Measurements from ENCODE around the gene JMJD1C.
"Not testable (repeated sequence)": the region's sequence is repeated elsewhere in the genome, so short reads cannot be mapped to it uniquely, and the experiment has no call there.

The JMJD1C gene

GRCh38 chr10:63294781-63295180, 171.0 kb downstream of the JMJD1C start:
- no peak overlapping the region for H3K27ac ChIP-seq
- no peaks in the 10 kb centered on the region for H3K9me3 ChIP-seq
- H3K36me3 ChIP-seq = peaks cover 12% of the 10 kb centered on the region; the same call in 1 of the 2 replicates
- H4K20me1 ChIP-seq = peaks cover 9% of the 10 kb centered on the region; the same call in 1 of the 2 replicates
- H3K4me3 ChIP-seq = no peak overlapping the region
- H3K27me3 ChIP-seq = no peaks in the 10 kb centered on the region
- no peak overlapping the region for H3K9ac ChIP-seq
- no peak overlapping the region for H3K4me2 ChIP-seq
- no peaks in the 10 kb centered on the region for H3K4me1 ChIP-seq
- TF ChIP-seq Cebpa-rat (IDR thresholded peaks at IDR 0.05) = no peak

- not testable (repeated sequence) for H3K9ac ChIP-seq, H3K4me1 ChIP-seq, H4K20me1 ChIP-seq, H3K9me3 ChIP-seq, H3K27me3 ChIP-seq, H3K36me3 ChIP-seq, H3K4me3 ChIP-seq, H3K27ac ChIP-seq, H3K4me2 ChIP-seq
These were observed 172.9 kb downstream of the JMJD1C start for GRCh38 chr10:63292847-63293246.

DNA sequence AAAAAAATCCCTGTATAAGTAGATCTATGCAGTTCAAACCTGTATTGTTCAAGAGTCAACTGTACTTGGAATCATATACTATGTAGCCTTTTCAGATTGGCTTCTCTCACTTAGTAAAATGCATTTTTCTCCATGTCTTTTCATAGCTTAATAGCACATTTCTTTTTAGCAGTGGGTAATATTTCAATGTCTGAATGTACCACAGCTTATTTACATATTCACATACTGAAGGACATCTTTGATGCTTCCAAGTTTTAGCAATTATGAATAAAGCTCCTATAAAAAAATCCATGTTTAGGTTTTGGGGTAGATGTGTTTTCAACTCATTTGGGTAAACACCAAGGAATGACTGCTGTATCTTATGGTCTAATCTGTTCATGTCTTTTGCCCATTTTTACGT, 177.6 kb downstream of the JMJD1C start:
- no peak for TF ChIP-seq Cebpa-rat (IDR thresholded peaks at IDR 0.05)
- no peak overlapping the region for H3K27ac ChIP-seq
- no peak overlapping the region for H3K4me2 ChIP-seq
- peaks cover 6% of the 10 kb centered on the region for H3K4me1 ChIP-seq
- no peaks in the 10 kb centered on the region for H3K36me3 ChIP-seq
- H4K20me1 ChIP-seq = no peaks in the 10 kb centered on the region; the same call in 1 of the 2 replicates
- H3K4me3 ChIP-seq = no peak overlapping the region
- H3K27me3 ChIP-seq = no peaks in the 10 kb centered on the region
- 0 out of 2 replicates have a peak, but pooled peaks cover 6% of the 10 kb centered on the region for H3K9me3 ChIP-seq
- H3K9ac ChIP-seq = no peak overlapping the region

- H3K27me3 ChIP-seq = no peaks in the 10 kb centered on the region
- no peak overlapping the region for H3K27ac ChIP-seq
- no peaks in the 10 kb centered on the region for H3K36me3 ChIP-seq
- H3K4me2 ChIP-seq = no peak overlapping the region
- H3K4me3 ChIP-seq = no peak overlapping the region
- peaks cover 6% of the 10 kb centered on the region for H3K4me1 ChIP-seq
- TF ChIP-seq Cebpa-rat (IDR thresholded peaks at IDR 0.05) = no peak
- H3K9me3 ChIP-seq = 0 out of 2 replicates have a peak, but pooled peaks cover 6% of the 10 kb centered on the region
- H4K20me1 ChIP-seq = no peaks in the 10 kb centered on the region; the same call in 1 of the 2 replicates
- no peak overlapping the region for H3K9ac ChIP-seq
These were observed 179.0 kb downstream of the JMJD1C start for GRCh38 chr10:63286754-63287264.

GRCh38 chr10:63286340-63286739, 179.4 kb downstream of the JMJD1C start:
- H3K36me3 ChIP-seq = 0 out of 2 replicates have a peak, but pooled peaks cover 2% of the 10 kb centered on the region
- H3K27ac ChIP-seq = no peak overlapping the region
- no peak overlapping the region for H3K9ac ChIP-seq
- 0 out of 2 replicates have a peak, but pooled peaks cover 6% of the 10 kb centered on the region for H3K9me3 ChIP-seq
- no peaks in the 10 kb centered on the region; the same call in 1 of the 2 replicates for H4K20me1 ChIP-seq
- H3K4me3 ChIP-seq = no peak overlapping the region
- H3K4me2 ChIP-seq = no peak overlapping the region
- peaks cover 6% of the 10 kb centered on the region for H3K4me1 ChIP-seq
- no peaks in the 10 kb centered on the region for H3K27me3 ChIP-seq
- no peak for TF ChIP-seq Cebpa-rat (IDR thresholded peaks at IDR 0.05)

GRCh38 chr10:63283901-63284300, 181.9 kb downstream of the JMJD1C start:
- H4K20me1 ChIP-seq, H3K36me3 ChIP-seq, H3K4me3 ChIP-seq, H3K4me1 ChIP-seq, H3K9ac ChIP-seq, H3K27me3 ChIP-seq, H3K27ac ChIP-seq, H3K9me3 ChIP-seq, H3K4me2 ChIP-seq: not testable (repeated sequence)

GRCh38 chr10:63283093-63283492, 182.7 kb downstream of the JMJD1C start:
- no peaks in the 10 kb centered on the region; the same call in 1 of the 2 replicates for H4K20me1 ChIP-seq
- H3K4me3 ChIP-seq = no peak overlapping the region
- H3K27me3 ChIP-seq = no peaks in the 10 kb centered on the region
- H3K9ac ChIP-seq = no peak overlapping the region
- 0 out of 2 replicates have a peak, but pooled peaks cover 6% of the 10 kb centered on the region for H3K36me3 ChIP-seq
- H3K9me3 ChIP-seq = 0 out of 2 replicates have a peak, but pooled peaks cover 6% of the 10 kb centered on the region
- peaks cover 6% of the 10 kb centered on the region for H3K4me1 ChIP-seq
- no peak for TF ChIP-seq Cebpa-rat (IDR thresholded peaks at IDR 0.05)
- no peak overlapping the region for H3K27ac ChIP-seq
- H3K4me2 ChIP-seq = no peak overlapping the region

- H3K9me3 ChIP-seq = 0 out of 2 replicates have a peak, but pooled peaks cover 10% of the 10 kb centered on the region
- H3K9ac ChIP-seq = no peak overlapping the region
- H4K20me1 ChIP-seq = no peaks in the 10 kb centered on the region; the same call in 1 of the 2 replicates
- H3K27me3 ChIP-seq = no peaks in the 10 kb centered on the region
- no peak overlapping the region for H3K4me2 ChIP-seq
- H3K27ac ChIP-seq = no peak overlapping the region
- no peak for TF ChIP-seq Cebpa-rat (IDR thresholded peaks at IDR 0.05)
- peaks cover 4% of the 10 kb centered on the region for H3K4me1 ChIP-seq
- 0 out of 2 replicates have a peak, but pooled peaks cover 6% of the 10 kb centered on the region for H3K36me3 ChIP-seq
- no peak overlapping the region for H3K4me3 ChIP-seq
These were observed 183.8 kb downstream of the JMJD1C start for GRCh38 chr10:63281967-63282366.

GRCh38 chr10:63280386-63280785, 185.4 kb downstream of the JMJD1C start:
- Histone ChIP-seq H3K4me3 (no peak overlapping the region), H3K36me3 (0 out of 2 replicates have a peak, but pooled peaks cover 6% of the 10 kb centered on the region), H4K20me1 (no peaks in the 10 kb centered on the region; the same call in 1 of the 2 replicates), H3K9ac (no peak overlapping the region), H3K9me3 (0 out of 2 replicates have a peak, but pooled peaks cover 9% of the 10 kb centered on the region), H3K27ac (no peak overlapping the region), H3K4me1 (peaks cover 2% of the 10 kb centered on the region; the same call in 1 of the 2 replicates), H3K27me3 (no peaks in the 10 kb centered on the region), H3K4me2 (no peak overlapping the region)
- TF ChIP-seq Cebpa-rat (IDR thresholded peaks at IDR 0.05) = no peak

DNA sequence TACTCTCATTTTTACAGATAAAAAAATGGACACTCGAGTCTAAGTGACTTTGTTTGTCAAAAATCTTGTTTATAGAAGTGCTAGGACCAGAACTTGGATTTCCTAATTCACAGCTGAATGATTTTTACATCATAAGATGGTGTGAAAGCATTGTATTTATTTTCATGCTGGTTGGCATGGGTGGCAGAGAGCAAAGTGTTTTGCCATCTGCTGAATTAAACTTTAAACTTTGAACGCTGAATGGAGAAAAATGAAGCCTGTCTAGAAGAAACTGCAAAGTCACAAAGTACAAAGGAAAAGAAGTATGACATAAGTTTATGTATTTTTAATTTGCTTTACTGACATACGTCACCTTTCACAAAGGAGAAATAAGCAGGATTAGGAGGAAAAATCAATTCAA, 190.7 kb downstream of the JMJD1C start:
- Histone ChIP-seq H3K4me2 (no peak overlapping the region), H3K27me3 (no peaks in the 10 kb centered on the region), H3K4me3 (no peak overlapping the region), H4K20me1 (no peaks in the 10 kb centered on the region), H3K36me3 (0 out of 2 replicates have a peak, but pooled peaks cover under 1% of the 10 kb centered on the region), H3K9me3 (0 out of 2 replicates have a peak, but pooled peaks cover 4% of the 10 kb centered on the region), H3K4me1 (peaks cover 52% of the 10 kb centered on the region), H3K9ac (no peak overlapping the region), H3K27ac (0 out of 2 replicates have a peak overlapping the region, but pooled peaks have one; percentile 22)
- no peak for TF ChIP-seq Cebpa-rat (IDR thresholded peaks at IDR 0.05)
